Fibroblast of skin of abdomen (primary cell): ENCODE data around the gene ANKS3.

Source experiments
- DNase-seq: peaks from one replicate; pipeline ENCODE4 v3.0.0-alpha.2; 2013

The ANKS3 gene

DNA sequence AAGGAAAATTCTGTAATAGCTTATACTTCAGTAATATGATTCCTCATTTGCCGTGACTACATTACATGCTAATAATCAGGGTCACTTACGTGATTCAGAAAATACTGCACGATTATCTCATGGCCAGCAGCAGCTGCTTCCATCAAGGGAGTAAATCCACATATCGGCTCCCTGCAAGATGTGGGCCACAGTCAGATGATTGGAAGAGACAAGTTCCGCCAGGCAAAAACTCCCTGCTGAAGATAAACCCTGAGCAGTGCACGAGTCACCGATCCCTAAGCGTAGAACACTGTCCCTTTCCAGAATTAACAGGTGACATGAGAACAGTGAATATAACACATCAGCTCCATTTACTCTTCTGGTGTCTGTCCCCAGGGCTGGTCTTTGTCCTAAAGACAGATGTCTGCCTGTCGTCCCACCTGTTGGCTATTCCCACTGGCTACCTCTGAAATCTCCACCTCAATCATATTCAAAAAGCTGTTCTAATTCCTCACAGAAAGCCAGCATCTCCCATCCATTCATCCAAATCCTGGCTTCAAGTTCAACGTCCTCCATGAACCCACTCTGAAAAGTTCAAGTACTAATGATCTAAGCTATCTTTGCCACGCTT, 9.3 kb downstream of the ANKS3 start:
- DNase-seq: no peak

DNA sequence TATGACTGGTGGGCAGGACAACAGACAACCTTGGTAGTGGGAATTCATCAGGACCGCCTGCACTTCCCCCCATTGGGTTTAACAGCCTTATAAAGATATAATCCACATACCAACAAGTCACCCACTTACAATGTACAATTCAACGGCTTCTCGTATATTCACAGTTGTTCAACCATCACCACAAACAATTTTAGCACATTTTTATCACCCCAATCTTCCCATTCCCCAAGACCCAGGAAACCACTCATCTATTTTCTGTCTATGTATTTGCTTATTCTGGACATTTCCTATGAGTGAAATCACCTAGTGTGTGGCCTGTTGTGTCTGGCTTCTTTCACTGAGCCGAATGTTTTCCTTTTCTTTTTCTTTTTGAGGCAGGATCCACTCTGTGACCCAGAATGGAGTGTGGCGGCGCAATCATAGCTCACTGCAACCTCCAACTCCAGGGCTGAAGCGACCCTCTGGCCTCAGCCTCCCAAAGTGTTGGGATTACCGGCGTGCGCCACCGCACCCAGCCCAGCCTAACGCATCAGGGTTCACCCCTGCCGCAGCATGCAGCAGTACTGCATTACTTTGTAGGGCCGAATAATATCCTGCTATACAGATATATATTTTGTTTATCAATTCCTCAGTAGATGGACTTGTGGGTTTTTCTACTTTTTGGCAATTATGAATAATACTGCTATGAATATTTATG, 10.9 kb downstream of the ANKS3 start:
- DNase-seq: no peak

DNA sequence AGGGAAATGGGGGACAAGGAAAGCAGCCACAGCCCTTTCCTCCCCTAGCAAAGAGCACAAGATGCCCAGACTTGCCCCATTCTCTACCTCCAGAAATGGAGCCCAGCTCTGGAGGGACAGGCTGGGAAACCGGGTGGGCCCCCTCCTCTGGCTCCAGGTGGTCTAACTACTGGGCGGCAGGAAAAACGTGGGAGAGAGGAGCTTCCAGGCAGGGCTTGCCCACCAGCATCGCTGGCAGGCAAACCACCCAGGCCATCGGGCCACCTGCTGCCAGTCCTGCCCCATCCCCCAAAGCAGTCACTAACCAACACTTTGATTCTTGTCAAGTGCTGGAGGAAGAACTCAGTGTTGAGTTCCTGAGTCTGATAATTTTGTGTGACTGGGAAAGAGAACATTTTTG, 15.6 kb downstream of the ANKS3 start:
- DNase-seq: no peak

DNA sequence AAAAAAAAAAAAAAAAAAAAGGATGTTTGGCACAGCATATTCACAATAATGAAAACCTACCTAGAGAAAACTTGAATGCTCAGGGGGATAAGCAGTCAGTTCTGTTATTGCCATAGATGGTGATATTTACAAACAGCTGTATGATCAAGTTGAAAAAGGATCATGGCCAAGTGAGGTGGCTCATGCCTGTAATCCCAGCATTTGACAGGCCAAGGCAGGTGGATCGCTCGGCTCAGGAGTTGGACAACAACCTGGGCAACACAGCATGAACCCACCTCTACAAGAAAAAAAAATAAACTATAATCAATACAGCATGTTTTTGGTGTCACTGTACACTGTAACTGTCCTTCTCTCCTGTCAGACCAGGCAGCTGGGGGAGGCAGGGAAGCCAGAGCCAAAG, 19.1 kb downstream of the ANKS3 start:
- DNase-seq: no peak

DNA sequence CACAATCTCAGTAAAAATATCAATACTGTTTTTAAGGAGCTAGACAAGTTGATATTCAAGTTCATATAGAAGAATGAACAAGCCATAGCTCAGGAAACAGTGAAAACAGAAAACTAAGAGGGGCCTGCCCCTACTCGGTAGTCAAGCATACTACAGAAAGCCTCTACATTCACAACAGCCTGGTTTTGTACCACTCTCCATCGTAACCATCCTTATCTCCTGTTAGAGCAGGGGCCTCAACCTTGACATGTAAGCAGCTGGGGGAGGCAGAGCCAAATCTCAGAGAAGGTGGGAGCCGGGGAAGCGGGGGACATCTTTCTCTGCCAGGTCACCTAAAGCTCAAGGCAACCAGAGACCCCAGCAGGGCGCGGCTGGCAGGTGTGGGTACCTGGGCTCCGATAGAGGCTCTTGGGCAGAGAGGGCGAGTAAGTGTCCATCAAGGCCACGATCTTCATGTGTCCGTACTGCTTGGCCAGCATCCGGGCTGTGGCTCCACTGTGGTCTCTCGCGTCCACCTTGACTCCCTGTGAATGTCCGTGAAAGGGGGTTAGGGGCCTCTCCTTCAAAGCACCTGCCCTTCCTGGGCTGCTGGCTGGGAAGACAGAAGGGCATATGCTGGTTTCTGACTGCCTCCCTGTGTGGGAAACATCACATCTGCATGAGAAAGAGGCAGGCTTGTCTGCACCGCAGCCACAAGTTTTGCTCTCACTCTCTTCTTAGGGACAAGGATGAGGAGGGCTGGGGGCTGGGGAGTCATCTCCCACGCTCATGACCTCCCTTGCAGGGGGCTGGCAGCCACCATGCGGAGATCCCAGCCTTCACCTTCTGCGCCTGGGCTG, 20.2 kb downstream of the ANKS3 start:
- no peak for DNase-seq

DNA sequence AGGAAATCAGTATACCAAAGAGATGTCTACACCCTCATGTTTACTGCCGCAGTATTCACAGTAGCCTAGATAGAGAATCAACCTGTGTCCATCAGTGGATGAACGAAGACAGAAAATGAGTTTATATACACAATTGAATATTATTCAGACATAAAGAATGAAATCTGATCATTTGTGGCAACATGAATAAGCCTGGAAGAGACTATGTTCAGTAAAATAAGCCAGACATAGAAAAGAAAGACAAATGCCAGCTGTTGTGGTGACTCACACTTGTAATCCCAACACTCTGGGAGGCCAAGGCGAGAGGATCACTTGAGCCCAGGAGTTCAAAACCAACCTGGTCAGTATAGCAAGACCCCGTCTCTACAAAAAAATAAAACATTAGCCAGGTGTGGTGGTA, 24.6 kb downstream of the ANKS3 start:
- DNase-seq: peak; percentile 28

DNA sequence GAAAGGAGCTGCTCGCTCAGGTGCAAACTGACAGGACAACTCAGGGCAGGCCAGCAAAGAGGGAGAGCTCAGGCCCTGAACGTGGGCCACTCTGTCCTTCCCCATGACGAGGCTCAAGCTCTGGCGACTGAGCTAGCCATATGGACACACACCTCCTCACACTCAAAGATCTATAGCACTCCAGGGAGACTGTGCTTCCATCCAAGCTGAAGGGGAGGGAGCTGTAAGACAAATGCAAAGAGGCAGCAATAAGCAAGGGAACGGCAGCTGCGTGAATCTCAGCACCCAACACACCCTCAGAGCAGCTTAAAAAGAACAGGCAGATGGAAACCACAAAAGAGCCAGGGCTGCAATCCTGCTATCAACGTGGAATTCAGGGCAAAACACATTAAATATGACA, 27.2 kb downstream of the ANKS3 start:
- no peak for DNase-seq

DNA sequence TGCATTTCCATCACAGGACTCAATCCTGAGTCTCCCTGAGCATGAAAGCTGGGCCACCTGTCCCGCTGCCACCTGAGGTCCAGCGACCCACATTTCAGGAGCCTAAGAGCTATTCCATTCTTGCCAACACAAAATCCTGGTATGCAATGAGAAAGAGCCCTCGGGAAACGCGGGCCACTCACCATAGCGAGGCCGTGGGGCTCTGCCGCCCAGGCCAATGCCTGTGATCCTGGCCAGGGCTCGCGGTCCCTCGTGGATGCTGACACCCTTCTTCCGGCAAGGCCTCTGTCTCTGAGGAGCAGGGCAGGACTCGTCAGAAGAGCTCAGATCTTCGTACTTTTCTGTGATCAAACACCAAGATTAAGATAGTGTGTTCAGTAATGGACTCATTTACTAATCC, 29.2 kb downstream of the ANKS3 start:
- no peak for DNase-seq

DNA sequence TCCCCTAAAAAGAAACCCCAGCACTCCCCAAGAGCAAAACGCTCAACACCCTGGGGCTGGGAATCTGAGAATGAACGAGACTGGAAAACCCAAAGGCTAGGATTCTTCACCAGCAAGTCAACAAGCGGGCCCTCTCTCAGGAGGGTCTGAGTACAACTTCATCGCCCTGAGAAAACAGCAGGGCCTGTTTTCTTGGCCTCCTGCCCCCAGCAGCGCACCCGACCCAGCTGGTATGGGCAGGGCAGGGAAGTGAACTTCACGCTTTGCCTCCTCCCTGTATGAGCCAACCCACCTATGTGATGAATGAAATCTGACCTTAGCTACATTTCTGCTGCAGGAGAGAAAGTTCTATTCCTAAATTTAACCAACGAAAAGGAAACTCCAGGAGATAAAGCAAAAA, 29.6 kb downstream of the ANKS3 start:
- no peak for DNase-seq

DNA sequence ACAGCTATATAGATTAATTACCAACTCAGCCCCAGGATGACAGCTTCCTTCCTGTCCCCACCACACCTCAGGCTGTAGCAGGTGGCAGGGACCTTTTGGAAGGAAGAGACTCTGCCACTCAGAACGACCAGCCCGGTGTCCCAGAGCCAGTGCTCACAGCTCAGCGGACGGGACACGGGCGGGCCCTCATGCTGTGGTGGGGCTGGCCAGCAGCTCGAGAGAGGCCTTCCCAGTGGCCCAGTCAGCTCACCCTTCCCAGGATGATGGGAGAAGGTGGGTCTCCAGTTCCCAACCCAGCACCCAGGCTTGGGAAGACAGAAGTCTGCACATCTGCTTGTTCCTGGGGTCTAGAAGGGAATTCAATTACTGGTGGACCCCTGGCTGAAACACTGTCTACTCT, 30.2 kb downstream of the ANKS3 start:
- no peak for DNase-seq

DNA sequence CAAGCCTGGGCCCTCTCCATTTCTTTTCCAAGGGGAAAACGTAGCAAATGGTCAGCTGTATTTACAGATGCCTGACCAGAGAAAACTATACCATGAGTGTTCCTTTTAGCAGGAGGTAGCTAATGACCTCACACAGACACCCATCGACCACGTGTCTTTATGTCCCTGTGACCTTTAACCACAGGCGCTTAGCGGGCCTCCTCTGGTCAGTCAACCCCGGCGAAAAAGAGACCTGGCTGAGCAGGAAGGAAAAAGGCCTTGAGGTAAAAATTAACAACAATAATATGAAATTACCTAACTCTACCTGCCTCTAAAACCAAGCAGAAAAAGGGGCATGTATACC, 31.6 kb downstream of the ANKS3 start:
- DNase-seq: no peak

DNA sequence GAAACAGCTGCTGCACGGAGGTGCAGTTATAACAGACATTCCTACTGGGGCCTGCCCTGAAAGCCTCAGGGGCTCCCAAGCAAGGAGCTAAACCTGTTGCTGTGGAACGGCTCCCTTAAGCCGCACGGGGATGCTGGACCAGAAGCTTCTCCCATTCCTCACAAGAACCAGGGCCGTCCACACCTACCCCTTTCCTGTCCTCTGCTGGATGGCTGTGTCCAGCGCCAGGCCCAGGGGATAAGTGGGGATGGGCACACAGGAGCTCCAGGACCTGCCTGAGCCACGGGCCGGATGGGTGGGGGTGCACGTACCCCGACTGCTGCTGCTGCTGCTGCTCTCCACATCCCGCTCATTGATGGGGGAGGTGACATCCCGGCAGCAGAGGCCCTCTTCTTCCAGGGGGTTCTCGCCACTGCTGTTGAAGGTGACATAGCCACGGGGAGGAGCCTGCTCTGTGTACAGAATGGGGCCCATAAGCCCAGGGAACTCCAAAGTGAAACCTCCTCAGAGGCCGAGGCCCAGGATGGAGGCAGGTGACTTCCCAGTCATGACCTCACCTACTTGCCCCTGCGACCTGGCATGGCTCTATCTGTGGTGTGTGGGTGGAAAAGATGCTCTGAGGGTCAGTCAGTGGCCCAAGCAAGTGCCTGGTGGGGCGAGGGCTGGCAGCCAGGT, 32.1 kb downstream of the ANKS3 start:
- no peak for DNase-seq

DNA sequence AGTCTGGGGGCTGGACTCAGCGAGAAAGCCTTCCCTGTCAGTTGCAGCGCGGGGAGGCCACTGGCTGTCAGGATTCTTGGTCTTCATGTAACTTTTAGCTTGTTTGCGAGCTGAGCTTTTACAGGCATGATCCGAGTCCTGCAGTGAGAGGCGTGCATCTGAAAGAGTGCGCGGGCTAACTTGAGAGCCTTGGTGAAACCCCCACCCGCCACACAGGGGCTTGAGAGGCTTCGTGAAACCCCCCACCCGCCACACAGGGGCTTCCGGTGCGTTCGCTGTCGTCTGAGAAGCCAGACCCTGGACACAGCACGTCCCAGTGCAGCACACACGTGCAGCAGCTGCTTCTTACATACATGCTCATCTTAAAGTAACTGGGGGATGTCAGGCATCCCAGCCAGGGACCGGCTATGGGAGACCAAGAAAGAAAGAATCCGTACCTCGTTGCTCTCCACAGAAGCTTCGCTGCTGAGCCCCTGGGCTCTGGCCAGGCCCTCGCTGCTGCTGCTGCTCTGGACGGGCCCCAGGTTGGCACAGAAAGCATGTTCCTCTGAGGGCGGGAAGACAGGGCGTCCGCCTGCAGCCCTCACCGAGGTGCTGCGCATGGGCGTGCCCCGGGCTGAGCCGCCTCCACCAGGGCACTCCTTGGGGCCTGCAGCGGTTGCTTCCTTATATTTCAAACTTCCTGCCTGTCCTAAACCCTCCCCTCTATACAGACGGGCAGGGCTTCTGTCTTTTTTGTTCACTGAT, 32.9 kb downstream of the ANKS3 start:
- DNase-seq: no peak

DNA sequence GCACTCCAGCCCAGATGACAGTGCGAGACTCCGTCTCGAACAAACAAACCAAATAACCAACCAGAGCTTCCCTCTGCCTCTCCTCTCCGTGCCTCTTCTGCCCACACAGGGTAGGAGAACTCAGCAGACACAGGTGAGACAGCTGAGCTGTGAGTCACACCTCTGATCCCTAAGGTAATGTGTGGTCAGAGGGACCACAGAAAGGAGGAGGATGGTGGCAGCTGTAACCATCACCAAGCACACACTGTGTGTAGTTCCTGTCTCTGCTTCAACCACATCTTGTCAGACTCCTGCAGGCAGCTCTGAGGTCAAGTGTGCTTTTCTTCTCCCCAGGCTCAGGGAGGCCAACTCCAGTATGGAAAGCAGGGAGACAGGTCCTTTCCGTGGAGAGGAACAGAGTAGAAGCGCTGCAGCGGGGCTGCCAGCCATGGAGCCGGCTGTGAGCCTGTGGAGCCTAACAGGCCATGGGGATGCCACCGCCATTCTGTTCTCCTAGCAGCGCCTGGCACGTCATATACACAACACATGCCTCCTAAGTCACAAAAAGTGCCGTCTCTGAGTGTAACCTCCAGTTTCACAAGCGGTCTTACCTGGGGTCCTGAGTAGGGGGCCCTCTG, 33.6 kb downstream of the ANKS3 start:
- DNase-seq: no peak

DNA sequence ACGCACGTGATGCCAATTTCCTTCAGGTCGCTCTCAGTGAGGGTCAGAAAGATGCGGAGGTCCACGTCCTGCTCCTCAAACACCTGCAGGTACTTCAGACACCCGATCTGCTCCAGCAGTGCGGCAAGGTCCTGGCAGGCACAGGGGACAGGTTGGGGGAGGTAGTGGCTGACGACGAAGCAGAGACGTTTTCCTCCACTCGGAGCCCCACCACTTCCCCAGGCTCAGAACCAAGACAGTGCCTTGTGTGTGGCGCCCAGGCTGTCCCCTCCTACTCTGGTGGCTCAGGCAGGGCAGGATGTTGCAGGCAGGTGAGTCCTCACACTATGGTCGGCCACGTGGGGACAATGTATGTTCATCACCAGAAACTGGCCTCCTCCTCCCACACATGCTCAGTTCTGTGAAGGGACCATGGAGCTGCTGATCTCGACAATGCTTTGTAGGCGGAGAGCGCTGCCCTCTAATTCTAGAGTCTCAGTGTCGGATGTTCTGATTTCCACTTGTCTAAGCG, 35.0 kb downstream of the ANKS3 start:
- no peak for DNase-seq

DNA sequence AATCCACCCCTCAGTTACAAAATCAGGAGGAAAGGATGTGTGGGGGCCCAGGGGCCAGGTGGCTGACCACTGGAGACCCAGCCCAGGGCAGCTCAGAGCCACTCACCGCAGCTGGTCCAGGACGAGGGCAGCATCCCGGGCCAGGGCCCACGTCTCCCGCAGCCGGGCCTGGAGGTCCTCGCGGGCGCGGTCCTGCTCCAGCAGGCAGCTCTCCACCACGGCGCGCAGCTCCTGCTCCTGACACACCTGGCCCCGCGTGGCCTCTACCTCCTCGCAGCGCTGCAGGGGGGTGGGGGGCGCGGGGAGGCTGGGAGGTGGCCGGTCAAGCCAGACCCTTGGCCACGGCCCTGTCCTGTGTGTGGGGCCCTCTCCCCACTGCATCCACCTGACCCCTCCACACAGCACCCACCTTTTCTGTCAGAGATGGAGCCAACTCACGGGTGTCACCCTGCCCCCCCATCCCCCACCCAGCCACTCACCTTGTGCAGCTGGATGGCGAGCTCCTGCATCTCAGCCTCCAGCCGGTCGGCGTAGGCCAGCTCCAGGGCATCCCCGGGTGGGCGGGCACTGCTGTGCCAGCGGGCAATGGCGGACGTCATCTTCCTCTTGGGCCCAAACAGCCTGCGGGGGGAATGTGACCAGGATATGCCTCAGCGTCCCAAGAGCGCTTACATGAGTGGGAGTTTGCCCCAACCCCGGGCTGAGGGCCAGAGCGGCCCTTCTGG, 35.6 kb downstream of the ANKS3 start:
- DNase-seq: no peak

DNA sequence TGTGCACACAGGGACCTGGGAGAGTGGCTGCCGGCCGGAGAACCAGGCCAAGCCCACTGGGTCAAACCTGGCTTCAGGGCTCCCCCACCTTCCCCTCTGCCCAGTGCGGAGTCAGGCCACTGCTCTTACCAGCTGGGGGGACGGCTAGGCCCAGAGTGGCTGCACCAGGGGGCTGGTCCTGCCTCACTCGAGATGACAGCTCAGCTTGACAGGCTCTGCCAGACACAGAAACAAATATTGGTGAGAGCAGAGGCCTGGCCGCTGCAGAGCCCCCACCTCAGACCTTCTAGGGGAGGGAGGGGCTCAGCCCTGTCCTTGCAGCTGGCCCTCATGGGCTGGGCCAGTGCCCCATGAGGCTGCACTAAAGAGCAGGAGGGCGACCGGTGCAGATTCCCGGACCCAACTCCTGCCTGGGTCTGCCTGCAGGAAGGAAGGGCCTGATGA, 36.2 kb downstream of the ANKS3 start:
- DNase-seq: no peak

DNA sequence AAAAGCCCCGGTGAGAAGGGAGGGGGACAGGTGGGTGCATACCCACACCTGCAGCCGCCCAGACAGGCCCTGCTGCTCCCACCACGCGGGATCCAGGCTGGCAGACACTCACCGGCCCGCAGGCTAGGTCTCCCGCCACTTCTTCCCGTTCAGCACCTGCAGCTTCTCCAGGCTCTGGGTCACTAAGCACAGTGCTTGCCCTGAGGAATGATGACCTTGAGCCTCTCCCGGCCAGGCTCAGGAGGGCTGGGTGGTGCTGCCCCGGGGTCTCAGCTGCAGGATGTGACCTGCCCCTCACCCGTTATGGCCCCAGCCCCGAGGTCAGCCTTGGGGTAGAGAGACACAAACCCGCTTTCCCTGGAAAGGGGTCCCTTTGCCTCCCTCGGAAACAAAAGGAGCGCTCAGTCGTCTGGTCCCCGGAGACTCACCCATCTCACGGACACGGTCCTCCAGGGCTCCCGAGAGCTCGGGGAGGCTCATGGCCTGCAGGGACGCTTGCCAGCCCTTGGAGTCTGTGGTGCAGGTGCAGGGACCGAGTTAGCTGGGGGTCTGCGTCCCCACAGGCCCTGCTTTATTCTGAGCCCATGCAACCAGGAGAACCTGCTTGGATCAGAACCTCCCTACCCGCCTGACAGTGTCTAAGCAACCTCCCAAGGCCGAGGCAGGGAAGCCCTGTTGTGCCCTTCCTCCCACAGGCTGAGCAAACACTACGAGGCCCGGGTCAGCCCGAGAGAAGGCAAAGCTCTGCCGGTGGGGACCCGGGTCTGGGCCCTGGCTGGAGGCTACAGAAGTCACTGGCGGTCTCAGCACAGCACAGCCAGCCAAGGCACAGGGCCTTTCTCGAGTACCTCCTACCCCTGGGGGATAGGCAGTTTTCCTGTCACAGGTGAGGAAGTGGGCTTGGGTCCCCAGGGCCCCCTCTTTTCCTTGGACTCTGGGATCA, 36.9 kb downstream of the ANKS3 start:
- no peak for DNase-seq

DNA sequence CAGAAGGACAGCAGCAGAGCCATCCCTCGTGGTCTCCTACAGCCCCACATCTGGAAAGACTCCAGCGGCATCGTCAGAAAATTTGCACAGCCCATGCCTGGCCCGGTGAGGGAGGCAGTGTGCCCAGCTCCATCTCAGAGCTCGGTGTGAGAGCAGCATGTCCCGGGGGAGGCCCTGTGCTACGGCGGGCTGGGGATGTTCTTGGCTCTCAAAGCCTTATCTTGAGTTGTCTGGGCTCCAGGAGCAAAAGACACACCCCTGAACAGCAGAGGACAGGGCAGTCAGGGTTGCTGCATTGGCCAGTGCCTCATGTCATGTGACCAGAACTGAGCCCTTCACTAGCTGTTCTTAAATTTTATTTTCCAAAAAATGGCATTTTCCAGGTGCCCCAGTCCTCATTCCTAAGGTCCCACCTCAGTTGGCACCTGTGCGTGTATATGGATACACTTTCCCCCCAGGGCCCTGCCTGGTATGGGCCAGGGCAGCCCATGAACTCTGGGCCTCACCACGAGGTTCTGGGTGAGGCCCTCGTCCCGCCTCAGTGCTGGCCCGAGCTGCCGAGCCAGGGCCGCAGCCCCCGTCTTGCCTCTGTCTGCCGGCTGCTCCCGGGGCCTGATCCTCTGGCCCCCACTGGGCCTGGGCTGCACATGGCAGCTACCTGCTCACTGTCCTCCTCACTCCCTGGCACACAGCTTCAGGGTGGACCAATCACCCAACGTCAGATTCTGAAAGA, 37.7 kb downstream of the ANKS3 start:
- DNase-seq: no peak
